Measurements from ENCODE around the gene QTRT2. TPM values are rescaled to one million over a fixed set of nuclear protein-coding genes. Genes with fewer than 3 reads are reported as not detected.

The QTRT2 gene
- total RNA-seq, 1 experiment from 2014 or later, result 47.7 TPM

DNA sequence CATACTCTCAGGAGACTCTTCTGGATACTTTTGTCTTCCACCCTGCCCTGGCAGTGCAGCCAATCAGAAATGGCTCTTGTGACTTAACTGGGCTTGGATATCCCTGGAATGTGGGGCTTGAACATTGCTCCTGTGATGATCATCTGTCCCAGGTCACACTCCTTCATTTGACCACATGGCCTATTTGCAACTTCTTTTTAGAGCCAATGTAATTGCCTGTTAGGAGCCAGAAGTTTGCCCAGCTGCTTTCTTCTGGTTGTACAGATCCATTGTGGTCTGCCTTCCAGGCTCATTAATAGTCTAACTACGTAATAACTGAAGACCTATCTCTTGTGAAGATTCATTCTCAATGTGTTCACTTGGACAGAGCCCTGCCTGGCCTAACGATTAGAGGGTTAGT is 29.8 kb downstream of the QTRT2 start:
- TSS peak; percentile 27 for BruUV-seq (replicated peaks)
- Histone ChIP-seq H3K4me3 (replicated peaks in 1 of 2; ENCODE audit: low read depth in 1 of 2, low read length in 2 of 2) (no peak overlapping the region), H3K4me2 (ENCODE audit: low read length) (no peak overlapping the region), H3K4me1 (ENCODE audit: control insufficient read depth in 1 of 2, insufficient read depth in 2 of 2, low read length in 2 of 2) (no peaks in the 10 kb centered on the region), H3K9ac (ENCODE audit: low read length) (no peak overlapping the region), H3K27ac (ENCODE audit: low read depth, low read length) (no peak overlapping the region), H3K27me3 (ENCODE audit: insufficient read depth, low read length) (no peaks in the 10 kb centered on the region), H3K9me3 (ENCODE audit: control insufficient read depth in 1 of 2, insufficient read depth in 1 of 2, low read depth in 1 of 2, low read length in 2 of 2) (no peaks in the 10 kb centered on the region), H3K79me2 (ENCODE audit: insufficient read depth, low read length) (peaks cover 18% of the 10 kb centered on the region), H3K36me3 (ENCODE audit: control insufficient read depth in 1 of 2, insufficient read depth in 2 of 2, low read length in 2 of 2) (peaks cover 28 to 49% of the 10 kb centered on the region in 2 experiments; a peak in 3 of 4 replicates), H3K9me2 (ENCODE audit: insufficient read depth) (no peaks in the 10 kb centered on the region), H4K20me1 (ENCODE audit: insufficient read depth) (peaks cover 3% of the 10 kb centered on the region; the same call in 1 of the 2 replicates), H2AFZ (ENCODE audit: low read depth, low read length, poor library complexity, severe bottlenecking) (no peak overlapping the region)
- POLR2A ChIA-PET, result no interaction called here
- no peak for DNase-seq (ENCODE audit: low read depth, low spot score)
- intact Hi-C loops (cut with micrococcal nuclease), result no loop called here
- no peak for ATAC-seq
- CTCF ChIA-PET, result no interaction called here
- no peak for TF ChIP-seq RAD21 (IDR thresholded peaks at IDR 0.05; ENCODE audit: low read depth)
- no peak for TF ChIP-seq CBX3 (IDR thresholded peaks at IDR 0.05; ENCODE audit: low read depth)
- no peak for TF ChIP-seq JUND (IDR thresholded peaks at IDR 0.05)
- TF ChIP-seq POLR2A (IDR thresholded peaks at IDR 0.05; ENCODE audit: borderline replicate concordance, extremely low read depth, insufficient read depth, insufficient read length), result no peak
- no peak for TF ChIP-seq ZFX (IDR thresholded peaks at IDR 0.05)
- TF ChIP-seq, protein P1, sequence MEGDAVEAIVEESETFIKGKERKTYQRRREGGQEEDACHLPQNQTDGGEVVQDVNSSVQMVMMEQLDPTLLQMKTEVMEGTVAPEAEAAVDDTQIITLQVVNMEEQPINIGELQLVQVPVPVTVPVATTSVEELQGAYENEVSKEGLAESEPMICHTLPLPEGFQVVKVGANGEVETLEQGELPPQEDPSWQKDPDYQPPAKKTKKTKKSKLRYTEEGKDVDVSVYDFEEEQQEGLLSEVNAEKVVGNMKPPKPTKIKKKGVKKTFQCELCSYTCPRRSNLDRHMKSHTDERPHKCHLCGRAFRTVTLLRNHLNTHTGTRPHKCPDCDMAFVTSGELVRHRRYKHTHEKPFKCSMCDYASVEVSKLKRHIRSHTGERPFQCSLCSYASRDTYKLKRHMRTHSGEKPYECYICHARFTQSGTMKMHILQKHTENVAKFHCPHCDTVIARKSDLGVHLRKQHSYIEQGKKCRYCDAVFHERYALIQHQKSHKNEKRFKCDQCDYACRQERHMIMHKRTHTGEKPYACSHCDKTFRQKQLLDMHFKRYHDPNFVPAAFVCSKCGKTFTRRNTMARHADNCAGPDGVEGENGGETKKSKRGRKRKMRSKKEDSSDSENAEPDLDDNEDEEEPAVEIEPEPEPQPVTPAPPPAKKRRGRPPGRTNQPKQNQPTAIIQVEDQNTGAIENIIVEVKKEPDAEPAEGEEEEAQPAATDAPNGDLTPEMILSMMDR (IDR thresholded peaks at IDR 0.05 in 2 of 3, conservative IDR thresholded peaks at IDR 0.05 in 1 of 3; ENCODE audit: borderline replicate concordance in 1 of 3, insufficient read depth in 1 of 3, low read depth in 2 of 3, low read length in 2 of 3), result no peak
- TF ChIP-seq SP1 (IDR thresholded peaks at IDR 0.05; ENCODE audit: low read depth), result no peak
- TF ChIP-seq EZH2 (IDR thresholded peaks at IDR 0.05), result no peak
- TF ChIP-seq TCF7L2 (IDR thresholded peaks at IDR 0.05; ENCODE audit: borderline replicate concordance, extremely low read depth, insufficient read depth, insufficient read length), result no peak
- TF ChIP-seq EZH2phosphoT487 (IDR thresholded peaks at IDR 0.05; ENCODE audit: borderline replicate concordance), result no peak
- no peak for TF ChIP-seq CEBPB (IDR thresholded peaks at IDR 0.05; ENCODE audit: low read depth)
- TF ChIP-seq SIN3A (IDR thresholded peaks at IDR 0.05; ENCODE audit: low read depth), result no peak
- TF ChIP-seq, protein P2, sequence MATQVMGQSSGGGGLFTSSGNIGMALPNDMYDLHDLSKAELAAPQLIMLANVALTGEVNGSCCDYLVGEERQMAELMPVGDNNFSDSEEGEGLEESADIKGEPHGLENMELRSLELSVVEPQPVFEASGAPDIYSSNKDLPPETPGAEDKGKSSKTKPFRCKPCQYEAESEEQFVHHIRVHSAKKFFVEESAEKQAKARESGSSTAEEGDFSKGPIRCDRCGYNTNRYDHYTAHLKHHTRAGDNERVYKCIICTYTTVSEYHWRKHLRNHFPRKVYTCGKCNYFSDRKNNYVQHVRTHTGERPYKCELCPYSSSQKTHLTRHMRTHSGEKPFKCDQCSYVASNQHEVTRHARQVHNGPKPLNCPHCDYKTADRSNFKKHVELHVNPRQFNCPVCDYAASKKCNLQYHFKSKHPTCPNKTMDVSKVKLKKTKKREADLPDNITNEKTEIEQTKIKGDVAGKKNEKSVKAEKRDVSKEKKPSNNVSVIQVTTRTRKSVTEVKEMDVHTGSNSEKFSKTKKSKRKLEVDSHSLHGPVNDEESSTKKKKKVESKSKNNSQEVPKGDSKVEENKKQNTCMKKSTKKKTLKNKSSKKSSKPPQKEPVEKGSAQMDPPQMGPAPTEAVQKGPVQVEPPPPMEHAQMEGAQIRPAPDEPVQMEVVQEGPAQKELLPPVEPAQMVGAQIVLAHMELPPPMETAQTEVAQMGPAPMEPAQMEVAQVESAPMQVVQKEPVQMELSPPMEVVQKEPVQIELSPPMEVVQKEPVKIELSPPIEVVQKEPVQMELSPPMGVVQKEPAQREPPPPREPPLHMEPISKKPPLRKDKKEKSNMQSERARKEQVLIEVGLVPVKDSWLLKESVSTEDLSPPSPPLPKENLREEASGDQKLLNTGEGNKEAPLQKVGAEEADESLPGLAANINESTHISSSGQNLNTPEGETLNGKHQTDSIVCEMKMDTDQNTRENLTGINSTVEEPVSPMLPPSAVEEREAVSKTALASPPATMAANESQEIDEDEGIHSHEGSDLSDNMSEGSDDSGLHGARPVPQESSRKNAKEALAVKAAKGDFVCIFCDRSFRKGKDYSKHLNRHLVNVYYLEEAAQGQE (IDR thresholded peaks at IDR 0.05; ENCODE audit: low read depth), result no peak
- TF ChIP-seq, protein P3, sequence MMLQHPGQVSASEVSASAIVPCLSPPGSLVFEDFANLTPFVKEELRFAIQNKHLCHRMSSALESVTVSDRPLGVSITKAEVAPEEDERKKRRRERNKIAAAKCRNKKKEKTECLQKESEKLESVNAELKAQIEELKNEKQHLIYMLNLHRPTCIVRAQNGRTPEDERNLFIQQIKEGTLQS (IDR thresholded peaks at IDR 0.05), result no peak
- TF ChIP-seq ZNF274 (IDR thresholded peaks at IDR 0.05; ENCODE audit: low read depth, low read length), result no peak
- TF ChIP-seq SRF (IDR thresholded peaks at IDR 0.05; ENCODE audit: low read depth), result no peak
- TF ChIP-seq YY1 (IDR thresholded peaks at IDR 0.05; ENCODE audit: extremely low read depth, insufficient replicate concordance, low read depth, low read length), result no peak
- TF ChIP-seq, protein P4, sequence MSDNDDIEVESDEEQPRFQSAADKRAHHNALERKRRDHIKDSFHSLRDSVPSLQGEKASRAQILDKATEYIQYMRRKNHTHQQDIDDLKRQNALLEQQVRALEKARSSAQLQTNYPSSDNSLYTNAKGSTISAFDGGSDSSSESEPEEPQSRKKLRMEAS (IDR thresholded peaks at IDR 0.05), result no peak
- TF ChIP-seq ELF1 (IDR thresholded peaks at IDR 0.05; ENCODE audit: borderline replicate concordance, low read depth), result no peak
- RAD21 ChIA-PET (ENCODE audit: low non-redundant PET in 1 of 2, low total read pairs in 2 of 2, uncharacterized antibody in 2 of 2, unreplicated experiment in 2 of 2), result no interaction called here
